HEK293 (cell line): ENCODE results near the gene IZUMO1.

ENCODE experiments used
- GLI2 ChIP-seq: fragments of 450-650 bp; formaldehyde crosslinking; IDR thresholded peaks from 2 replicates; pipeline ENCODE4; 2017; ENCODE audit warnings: missing biosample characterization, missing genetic modification characterization, low read depth, borderline replicate concordance
- IKZF3 ChIP-seq: fragments of 450-650 bp; IDR thresholded peaks from 2 replicates; pipeline ENCODE4 v1.5.0; 2018; ENCODE audit warnings: missing biosample characterization, mild to moderate bottlenecking, missing genetic modification characterization, moderate library complexity
- ZBTB8A ChIP-seq: fragments of 450-650 bp; formaldehyde crosslinking; IDR thresholded peaks from 2 replicates; pipeline ENCODE4 v1.5.1; 2016; ENCODE audit warnings: missing biosample characterization, missing genetic modification characterization
- ZNF121 ChIP-seq: fragments of 450-650 bp; formaldehyde crosslinking; IDR thresholded peaks from 2 replicates; pipeline ENCODE4 v1.5.1; 2016; ENCODE audit warnings: missing biosample characterization, missing genetic modification characterization
- ZNF248 ChIP-seq: fragments of 450-650 bp; formaldehyde crosslinking; IDR thresholded peaks from 2 replicates; pipeline ENCODE4 v1.5.1; 2017; ENCODE audit warnings: missing biosample characterization, missing genetic modification characterization
- ZNF335 ChIP-seq: fragments of 450-650 bp; formaldehyde crosslinking; conservative IDR thresholded peaks from 2 replicates; pipeline ENCODE4 v1.5.1; 2016; ENCODE audit warnings: missing biosample characterization, missing genetic modification characterization
- ZNF350 ChIP-seq: fragments of 450-650 bp; formaldehyde crosslinking; IDR thresholded peaks from 2 replicates; pipeline ENCODE4 v1.5.0; 2017; ENCODE audit warnings: missing biosample characterization, mild to moderate bottlenecking, missing genetic modification characterization
- ZNF394 ChIP-seq: fragments of 450-650 bp; formaldehyde crosslinking; IDR thresholded peaks from 2 replicates; pipeline ENCODE4 v1.5.1; 2016; ENCODE audit warnings: missing biosample characterization, missing genetic modification characterization, mild to moderate bottlenecking, moderate library complexity, borderline replicate concordance
- ZNF426 ChIP-seq: fragments of 450-650 bp; formaldehyde crosslinking; IDR thresholded peaks from 2 replicates; pipeline ENCODE4 v1.5.1; 2017; ENCODE audit warnings: missing biosample characterization, missing genetic modification characterization, mild to moderate bottlenecking, inconsistent platforms, moderate library complexity
- ZNF600 ChIP-seq: fragments of 450-650 bp; formaldehyde crosslinking; IDR thresholded peaks from 2 replicates; pipeline ENCODE4 v1.5.1; 2016; ENCODE audit warnings: missing biosample characterization, missing genetic modification characterization
- ZNF629 ChIP-seq: fragments of 450-650 bp; formaldehyde crosslinking; IDR thresholded peaks from 2 replicates; pipeline ENCODE4 v1.5.1; 2017; ENCODE audit warnings: missing biosample characterization, missing genetic modification characterization
- ZNF654 ChIP-seq: fragments of 450-650 bp; formaldehyde crosslinking; IDR thresholded peaks from 2 replicates; pipeline ENCODE4 v1.5.1; 2016; ENCODE audit warnings: low read depth, missing biosample characterization, missing genetic modification characterization
- ZNF707 ChIP-seq: fragments of 450-650 bp; formaldehyde crosslinking; IDR thresholded peaks from 2 replicates; pipeline ENCODE4 v1.5.1; 2016; ENCODE audit warnings: missing biosample characterization, missing genetic modification characterization
- ZNF777 ChIP-seq: fragments of 450-650 bp; formaldehyde crosslinking; IDR thresholded peaks from 2 replicates; pipeline ENCODE4 v1.5.1; 2017; ENCODE audit warnings: missing biosample characterization, missing genetic modification characterization, borderline replicate concordance
- ZSCAN16 ChIP-seq: fragments of 450-650 bp; formaldehyde crosslinking; IDR thresholded peaks from 2 replicates; pipeline ENCODE4 v1.5.1; 2016; ENCODE audit warnings: missing biosample characterization, missing genetic modification characterization
- ZXDB ChIP-seq: fragments of 450-650 bp; formaldehyde crosslinking; IDR thresholded peaks from 2 replicates; pipeline ENCODE4 v1.5.1; 2016; ENCODE audit warnings: missing biosample characterization, missing genetic modification characterization
- TF ChIP-seq, protein P1 (sequence below): fragments of 450-650 bp; formaldehyde crosslinking; IDR thresholded peaks from 2 replicates; pipeline ENCODE4 v1.5.1; 2016; ENCODE audit warnings: missing biosample characterization, missing genetic modification characterization
- TF ChIP-seq, protein P2 (sequence below): fragments of 450-650 bp; formaldehyde crosslinking; IDR thresholded peaks from 2 replicates; pipeline ENCODE4 v1.5.1; 2016; ENCODE audit warnings: missing biosample characterization, missing genetic modification characterization, borderline replicate concordance
- TF ChIP-seq, protein P3 (sequence below): fragments of 450-650 bp; formaldehyde crosslinking; IDR thresholded peaks from 2 replicates; pipeline ENCODE4 v1.5.1; 2016; ENCODE audit warnings: missing biosample characterization, missing genetic modification characterization
- TF ChIP-seq, protein P4 (sequence below): fragments of 450-650 bp; IDR thresholded peaks from 2 replicates; pipeline ENCODE4 v1.5.1; 2018; ENCODE audit warnings: missing biosample characterization, mild to moderate bottlenecking, missing genetic modification characterization
- TF ChIP-seq, protein P5 (sequence below): fragments of 450-650 bp; formaldehyde crosslinking; IDR thresholded peaks from 2 replicates; pipeline ENCODE4 v1.5.1; 2016; ENCODE audit warnings: missing biosample characterization, missing genetic modification characterization
- TF ChIP-seq, protein P6 (sequence below): fragments of 450-650 bp; formaldehyde crosslinking; IDR thresholded peaks from 2 replicates; pipeline ENCODE4 v1.5.1; 2016; ENCODE audit warnings: missing biosample characterization, missing genetic modification characterization

IZUMO1 gene

DNA sequence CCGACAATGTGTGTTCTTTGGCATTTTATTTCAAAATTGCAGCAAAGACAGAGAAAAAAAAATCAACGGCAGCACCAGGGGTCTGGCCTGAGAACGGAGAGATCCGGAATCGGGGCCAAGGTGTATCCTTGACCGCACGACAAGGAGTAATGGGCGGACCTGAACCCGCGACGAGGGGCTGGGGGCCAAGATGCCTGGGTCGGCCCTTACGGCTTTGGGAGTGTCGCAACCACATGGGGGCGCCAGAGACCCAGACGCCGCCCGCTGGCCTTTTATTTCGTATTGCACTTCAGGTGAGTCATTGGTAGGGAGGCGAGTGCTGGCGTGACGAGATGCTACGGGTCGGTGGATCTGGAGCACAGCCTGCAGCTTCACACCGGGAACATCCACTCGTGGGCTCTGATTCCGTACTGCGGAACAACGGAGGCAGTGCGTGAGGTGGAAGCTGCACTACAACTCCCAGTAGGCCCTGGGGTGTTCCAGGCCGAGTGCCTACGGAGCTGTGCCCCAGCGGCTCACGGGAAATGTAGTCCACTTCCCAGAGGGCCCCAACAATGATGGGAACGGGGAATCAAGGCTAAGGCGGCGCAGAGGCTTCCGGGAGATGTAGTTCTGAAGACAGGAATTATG, 48.5 kb upstream of the IZUMO1 start (continued):
- TF ChIP-seq, protein P1, sequence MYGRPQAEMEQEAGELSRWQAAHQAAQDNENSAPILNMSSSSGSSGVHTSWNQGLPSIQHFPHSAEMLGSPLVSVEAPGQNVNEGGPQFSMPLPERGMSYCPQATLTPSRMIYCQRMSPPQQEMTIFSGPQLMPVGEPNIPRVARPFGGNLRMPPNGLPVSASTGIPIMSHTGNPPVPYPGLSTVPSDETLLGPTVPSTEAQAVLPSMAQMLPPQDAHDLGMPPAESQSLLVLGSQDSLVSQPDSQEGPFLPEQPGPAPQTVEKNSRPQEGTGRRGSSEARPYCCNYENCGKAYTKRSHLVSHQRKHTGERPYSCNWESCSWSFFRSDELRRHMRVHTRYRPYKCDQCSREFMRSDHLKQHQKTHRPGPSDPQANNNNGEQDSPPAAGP = 0 out of 2 replicates have a peak, but pooled peaks have one; percentile 58
- TF ChIP-seq ZNF394 (tag by site-specific recombination) (peak; percentile 44; the same call in 1 of the 2 replicates), ZBTB8A (tag by site-specific recombination) (peak; percentile 50; the same call in 1 of the 2 replicates), ZSCAN16 (tag by site-specific recombination) (no peak), ZNF248 (no peak), ZXDB (peak; percentile 89), GLI2 (no peak), ZNF629 (tag by site-specific recombination) (peak; percentile 80), ZNF707 (tag by site-specific recombination) (no peak), ZNF600 (tag by site-specific recombination) (peak; percentile 94), IKZF3 (tag by site-specific recombination) (peak; percentile 78), ZNF654 (tag by site-specific recombination) (peak; percentile 76), ZNF121 (tag by site-specific recombination) (no peak), ZNF426 (tag by site-specific recombination) (no peak), ZNF335 (tag by site-specific recombination) (peak; percentile 100), ZNF777 (tag by site-specific recombination) (no peak), ZNF350 (tag by site-specific recombination) (no peak)
- TF ChIP-seq, protein P2, sequence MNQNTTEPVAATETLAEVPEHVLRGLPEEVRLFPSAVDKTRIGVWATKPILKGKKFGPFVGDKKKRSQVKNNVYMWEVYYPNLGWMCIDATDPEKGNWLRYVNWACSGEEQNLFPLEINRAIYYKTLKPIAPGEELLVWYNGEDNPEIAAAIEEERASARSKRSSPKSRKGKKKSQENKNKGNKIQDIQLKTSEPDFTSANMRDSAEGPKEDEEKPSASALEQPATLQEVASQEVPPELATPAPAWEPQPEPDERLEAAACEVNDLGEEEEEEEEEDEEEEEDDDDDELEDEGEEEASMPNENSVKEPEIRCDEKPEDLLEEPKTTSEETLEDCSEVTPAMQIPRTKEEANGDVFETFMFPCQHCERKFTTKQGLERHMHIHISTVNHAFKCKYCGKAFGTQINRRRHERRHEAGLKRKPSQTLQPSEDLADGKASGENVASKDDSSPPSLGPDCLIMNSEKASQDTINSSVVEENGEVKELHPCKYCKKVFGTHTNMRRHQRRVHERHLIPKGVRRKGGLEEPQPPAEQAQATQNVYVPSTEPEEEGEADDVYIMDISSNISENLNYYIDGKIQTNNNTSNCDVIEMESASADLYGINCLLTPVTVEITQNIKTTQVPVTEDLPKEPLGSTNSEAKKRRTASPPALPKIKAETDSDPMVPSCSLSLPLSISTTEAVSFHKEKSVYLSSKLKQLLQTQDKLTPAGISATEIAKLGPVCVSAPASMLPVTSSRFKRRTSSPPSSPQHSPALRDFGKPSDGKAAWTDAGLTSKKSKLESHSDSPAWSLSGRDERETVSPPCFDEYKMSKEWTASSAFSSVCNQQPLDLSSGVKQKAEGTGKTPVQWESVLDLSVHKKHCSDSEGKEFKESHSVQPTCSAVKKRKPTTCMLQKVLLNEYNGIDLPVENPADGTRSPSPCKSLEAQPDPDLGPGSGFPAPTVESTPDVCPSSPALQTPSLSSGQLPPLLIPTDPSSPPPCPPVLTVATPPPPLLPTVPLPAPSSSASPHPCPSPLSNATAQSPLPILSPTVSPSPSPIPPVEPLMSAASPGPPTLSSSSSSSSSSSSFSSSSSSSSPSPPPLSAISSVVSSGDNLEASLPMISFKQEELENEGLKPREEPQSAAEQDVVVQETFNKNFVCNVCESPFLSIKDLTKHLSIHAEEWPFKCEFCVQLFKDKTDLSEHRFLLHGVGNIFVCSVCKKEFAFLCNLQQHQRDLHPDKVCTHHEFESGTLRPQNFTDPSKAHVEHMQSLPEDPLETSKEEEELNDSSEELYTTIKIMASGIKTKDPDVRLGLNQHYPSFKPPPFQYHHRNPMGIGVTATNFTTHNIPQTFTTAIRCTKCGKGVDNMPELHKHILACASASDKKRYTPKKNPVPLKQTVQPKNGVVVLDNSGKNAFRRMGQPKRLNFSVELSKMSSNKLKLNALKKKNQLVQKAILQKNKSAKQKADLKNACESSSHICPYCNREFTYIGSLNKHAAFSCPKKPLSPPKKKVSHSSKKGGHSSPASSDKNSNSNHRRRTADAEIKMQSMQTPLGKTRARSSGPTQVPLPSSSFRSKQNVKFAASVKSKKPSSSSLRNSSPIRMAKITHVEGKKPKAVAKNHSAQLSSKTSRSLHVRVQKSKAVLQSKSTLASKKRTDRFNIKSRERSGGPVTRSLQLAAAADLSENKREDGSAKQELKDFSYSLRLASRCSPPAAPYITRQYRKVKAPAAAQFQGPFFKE (tag by site-specific recombination) = no peak
- TF ChIP-seq, protein P3, sequence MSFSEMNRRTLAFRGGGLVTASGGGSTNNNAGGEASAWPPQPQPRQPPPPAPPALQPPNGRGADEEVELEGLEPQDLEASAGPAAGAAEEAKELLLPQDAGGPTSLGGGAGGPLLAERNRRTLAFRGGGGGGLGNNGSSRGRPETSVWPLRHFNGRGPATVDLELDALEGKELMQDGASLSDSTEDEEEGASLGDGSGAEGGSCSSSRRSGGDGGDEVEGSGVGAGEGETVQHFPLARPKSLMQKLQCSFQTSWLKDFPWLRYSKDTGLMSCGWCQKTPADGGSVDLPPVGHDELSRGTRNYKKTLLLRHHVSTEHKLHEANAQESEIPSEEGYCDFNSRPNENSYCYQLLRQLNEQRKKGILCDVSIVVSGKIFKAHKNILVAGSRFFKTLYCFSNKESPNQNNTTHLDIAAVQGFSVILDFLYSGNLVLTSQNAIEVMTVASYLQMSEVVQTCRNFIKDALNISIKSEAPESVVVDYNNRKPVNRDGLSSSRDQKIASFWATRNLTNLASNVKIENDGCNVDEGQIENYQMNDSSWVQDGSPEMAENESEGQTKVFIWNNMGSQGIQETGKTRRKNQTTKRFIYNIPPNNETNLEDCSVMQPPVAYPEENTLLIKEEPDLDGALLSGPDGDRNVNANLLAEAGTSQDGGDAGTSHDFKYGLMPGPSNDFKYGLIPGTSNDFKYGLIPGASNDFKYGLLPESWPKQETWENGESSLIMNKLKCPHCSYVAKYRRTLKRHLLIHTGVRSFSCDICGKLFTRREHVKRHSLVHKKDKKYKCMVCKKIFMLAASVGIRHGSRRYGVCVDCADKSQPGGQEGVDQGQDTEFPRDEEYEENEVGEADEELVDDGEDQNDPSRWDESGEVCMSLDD (tag by site-specific recombination) = peak; percentile 80
- TF ChIP-seq, protein P4, sequence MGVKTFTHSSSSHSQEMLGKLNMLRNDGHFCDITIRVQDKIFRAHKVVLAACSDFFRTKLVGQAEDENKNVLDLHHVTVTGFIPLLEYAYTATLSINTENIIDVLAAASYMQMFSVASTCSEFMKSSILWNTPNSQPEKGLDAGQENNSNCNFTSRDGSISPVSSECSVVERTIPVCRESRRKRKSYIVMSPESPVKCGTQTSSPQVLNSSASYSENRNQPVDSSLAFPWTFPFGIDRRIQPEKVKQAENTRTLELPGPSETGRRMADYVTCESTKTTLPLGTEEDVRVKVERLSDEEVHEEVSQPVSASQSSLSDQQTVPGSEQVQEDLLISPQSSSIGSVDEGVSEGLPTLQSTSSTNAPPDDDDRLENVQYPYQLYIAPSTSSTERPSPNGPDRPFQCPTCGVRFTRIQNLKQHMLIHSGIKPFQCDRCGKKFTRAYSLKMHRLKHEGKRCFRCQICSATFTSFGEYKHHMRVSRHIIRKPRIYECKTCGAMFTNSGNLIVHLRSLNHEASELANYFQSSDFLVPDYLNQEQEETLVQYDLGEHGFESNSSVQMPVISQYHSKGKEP (tag by site-specific recombination) = peak; percentile 19; the same call in 1 of the 2 replicates
- TF ChIP-seq, protein P5, sequence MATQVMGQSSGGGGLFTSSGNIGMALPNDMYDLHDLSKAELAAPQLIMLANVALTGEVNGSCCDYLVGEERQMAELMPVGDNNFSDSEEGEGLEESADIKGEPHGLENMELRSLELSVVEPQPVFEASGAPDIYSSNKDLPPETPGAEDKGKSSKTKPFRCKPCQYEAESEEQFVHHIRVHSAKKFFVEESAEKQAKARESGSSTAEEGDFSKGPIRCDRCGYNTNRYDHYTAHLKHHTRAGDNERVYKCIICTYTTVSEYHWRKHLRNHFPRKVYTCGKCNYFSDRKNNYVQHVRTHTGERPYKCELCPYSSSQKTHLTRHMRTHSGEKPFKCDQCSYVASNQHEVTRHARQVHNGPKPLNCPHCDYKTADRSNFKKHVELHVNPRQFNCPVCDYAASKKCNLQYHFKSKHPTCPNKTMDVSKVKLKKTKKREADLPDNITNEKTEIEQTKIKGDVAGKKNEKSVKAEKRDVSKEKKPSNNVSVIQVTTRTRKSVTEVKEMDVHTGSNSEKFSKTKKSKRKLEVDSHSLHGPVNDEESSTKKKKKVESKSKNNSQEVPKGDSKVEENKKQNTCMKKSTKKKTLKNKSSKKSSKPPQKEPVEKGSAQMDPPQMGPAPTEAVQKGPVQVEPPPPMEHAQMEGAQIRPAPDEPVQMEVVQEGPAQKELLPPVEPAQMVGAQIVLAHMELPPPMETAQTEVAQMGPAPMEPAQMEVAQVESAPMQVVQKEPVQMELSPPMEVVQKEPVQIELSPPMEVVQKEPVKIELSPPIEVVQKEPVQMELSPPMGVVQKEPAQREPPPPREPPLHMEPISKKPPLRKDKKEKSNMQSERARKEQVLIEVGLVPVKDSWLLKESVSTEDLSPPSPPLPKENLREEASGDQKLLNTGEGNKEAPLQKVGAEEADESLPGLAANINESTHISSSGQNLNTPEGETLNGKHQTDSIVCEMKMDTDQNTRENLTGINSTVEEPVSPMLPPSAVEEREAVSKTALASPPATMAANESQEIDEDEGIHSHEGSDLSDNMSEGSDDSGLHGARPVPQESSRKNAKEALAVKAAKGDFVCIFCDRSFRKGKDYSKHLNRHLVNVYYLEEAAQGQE (tag by site-specific recombination) = no peak
- TF ChIP-seq, protein P6, sequence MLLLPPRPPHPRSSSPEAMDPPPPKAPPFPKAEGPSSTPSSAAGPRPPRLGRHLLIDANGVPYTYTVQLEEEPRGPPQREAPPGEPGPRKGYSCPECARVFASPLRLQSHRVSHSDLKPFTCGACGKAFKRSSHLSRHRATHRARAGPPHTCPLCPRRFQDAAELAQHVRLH (tag by site-specific recombination) = 0 out of 2 replicates have a peak, but pooled peaks have one; percentile 41
